Globus pallidus (tissue), 1 donor: Measurements from ENCODE around the gene SPOCK1.
"Not testable (repeated sequence)": the region's sequence is repeated elsewhere in the genome, so short reads cannot be mapped to it uniquely, and the experiment has no call there.

ENCODE experiments used
- DNase-seq: peaks from one replicate; pipeline ENCODE4 v3.0.0-alpha.2; 2015; ENCODE audit warnings: low spot score

Gene SPOCK1

GRCh38 chr5:137395011-137395755, 103.9 kb downstream of the SPOCK1 start:
- DNase-seq, result no peak

- no peak for DNase-seq
Observed at GRCh38 chr5:137394380-137394779, 104.7 kb downstream of the SPOCK1 start.

- no peak for DNase-seq
Observed at GRCh38 chr5:137393196-137393993, 105.7 kb downstream of the SPOCK1 start.

GRCh38 chr5:137392261-137392660, 106.9 kb downstream of the SPOCK1 start:
- no peak for DNase-seq

GRCh38 chr5:137391044-137391443, 108.1 kb downstream of the SPOCK1 start:
- DNase-seq, result not testable (repeated sequence)

DNA sequence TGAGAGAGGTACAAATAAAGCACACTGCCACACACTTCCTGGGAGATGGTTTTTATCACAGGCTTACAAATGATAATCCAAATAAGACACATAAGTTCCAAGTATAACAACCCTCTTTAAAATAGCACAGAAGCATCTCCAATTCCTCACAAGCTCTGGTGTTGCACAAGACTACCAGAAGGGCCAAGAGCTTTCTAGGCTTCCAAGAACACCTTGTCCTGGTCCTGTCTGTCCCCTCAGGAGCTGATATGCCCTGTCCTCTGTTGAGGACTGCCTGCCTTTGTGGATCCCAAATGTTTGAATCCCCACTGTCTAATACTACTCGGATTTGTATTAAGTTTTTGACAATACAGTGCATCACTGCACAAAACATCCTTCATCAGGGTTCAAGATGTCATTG, 110.1 kb downstream of the SPOCK1 start:
- no peak for DNase-seq

- DNase-seq, result no peak
Observed at GRCh38 chr5:137385064-137385463, 114.1 kb downstream of the SPOCK1 start.

GRCh38 chr5:137383909-137384308, 115.2 kb downstream of the SPOCK1 start:
- DNase-seq, result no peak

DNA sequence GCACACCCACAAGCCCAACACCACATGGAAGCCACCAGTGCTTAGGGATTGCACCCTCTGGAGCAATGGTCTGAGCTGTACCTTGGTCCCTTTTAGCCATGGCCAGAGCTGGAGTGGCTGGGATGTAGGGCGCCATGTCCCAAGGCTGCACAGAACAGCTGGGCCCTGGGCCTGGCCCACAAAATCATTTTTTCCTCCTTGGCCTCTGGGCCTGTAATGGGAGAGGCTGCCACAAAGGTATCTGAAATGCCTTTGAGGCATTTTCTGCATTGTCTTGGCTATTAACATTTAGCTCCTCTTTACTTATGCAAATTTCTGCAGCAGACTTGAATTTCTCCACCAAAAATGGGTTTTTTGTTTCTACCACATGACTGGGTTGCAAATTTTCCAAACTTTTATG, 117.6 kb downstream of the SPOCK1 start:
- no peak for DNase-seq

DNA sequence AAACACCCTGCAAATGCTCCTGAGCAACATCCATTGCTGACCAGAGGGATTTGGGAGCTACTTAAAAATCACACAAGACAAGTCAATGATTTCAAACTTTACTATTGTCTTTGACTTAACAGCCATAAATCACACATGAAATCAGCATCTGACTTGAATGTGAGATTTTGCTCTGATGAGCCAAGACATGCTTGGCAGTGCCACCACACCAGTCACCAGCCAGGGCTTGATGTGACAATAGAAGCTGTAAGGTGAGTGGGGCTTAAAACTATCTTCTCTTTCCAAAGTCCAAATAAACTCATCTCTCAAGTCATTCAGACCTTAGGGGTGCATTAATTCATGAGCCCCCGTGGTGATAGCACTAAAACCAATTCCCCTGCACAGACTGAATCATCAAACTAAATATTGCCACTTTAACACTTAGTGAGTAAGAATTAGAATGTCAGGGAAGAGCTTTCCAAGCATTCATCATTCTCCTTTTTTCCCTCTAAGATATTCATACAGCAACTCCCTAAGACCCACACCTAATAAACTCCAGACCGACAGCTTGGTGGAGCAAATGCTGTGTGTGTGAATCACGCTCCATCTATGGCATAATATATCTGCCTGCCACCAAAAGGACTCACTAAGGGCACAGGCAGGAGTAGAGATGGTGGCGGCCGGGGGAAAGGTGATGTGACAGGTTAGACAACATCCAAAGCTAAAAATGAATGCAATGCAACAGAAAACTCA, 119.4 kb downstream of the SPOCK1 start:
- no peak for DNase-seq

- DNase-seq, result no peak
Observed at GRCh38 chr5:137375741-137376526, 123.2 kb downstream of the SPOCK1 start.

DNA sequence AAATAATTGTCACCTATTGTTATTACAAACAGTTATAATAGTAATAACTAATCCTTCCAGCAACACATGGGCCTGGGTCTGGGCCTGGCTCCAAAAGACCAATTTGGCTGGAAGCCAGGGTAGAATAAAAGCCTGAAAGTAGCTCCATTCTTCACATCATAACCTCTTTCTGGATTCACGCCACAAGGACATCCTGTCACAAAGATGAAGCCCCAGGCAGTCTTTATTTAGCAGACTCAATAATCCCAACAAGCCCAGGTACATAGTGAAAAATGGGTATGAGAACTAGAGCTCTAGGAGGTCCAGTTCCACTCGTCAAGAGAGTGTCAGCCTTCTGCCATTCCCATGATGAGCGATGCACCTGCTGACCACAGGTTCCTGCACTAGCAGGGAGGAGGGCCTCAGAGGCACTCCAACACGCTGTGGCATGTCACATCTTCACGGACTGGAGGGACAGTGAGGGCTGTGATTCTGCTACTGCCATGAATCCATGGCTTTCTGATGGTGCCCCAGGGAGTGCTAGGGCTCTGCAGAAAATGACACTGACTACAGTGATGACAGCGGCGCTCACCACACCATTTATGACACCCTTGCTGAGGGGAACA, 124.9 kb downstream of the SPOCK1 start:
- no peak for DNase-seq

GRCh38 chr5:137372773-137373160, 126.4 kb downstream of the SPOCK1 start:
- no peak for DNase-seq

DNA sequence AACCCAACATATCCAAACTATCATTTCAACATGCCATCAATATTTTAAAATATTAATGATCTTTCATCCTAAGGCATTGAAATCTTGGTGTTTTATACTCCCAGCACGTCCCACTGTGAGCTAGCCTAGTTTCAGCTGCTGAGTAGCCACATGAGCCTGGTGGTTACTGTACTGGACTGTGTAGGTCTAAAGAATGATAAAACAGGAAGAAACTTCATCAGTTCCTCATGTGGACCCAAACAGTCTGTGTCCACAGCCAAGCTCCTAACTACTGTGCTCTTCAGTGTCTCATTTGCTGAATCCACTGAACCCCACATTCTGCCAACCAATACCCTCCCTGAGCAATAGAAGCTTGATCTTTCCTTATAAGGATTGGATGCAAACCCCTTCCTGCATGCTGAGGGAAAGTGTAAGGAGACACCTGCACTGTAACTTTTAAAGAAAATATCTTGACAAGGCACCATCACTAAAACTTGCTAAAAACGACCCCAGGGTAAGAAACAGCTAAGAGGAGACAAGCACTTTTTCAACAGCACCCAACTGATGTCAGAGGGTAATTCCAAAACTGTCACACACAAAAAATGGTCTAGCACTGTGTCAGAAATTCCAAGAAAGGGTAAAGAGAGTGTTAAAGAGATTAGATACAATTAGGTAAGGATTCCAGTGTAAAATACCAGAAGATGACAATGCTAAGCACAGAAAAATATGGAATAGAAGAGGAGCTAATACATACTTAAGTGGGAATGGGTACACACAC, 126.9 kb downstream of the SPOCK1 start:
- no peak for DNase-seq

DNA sequence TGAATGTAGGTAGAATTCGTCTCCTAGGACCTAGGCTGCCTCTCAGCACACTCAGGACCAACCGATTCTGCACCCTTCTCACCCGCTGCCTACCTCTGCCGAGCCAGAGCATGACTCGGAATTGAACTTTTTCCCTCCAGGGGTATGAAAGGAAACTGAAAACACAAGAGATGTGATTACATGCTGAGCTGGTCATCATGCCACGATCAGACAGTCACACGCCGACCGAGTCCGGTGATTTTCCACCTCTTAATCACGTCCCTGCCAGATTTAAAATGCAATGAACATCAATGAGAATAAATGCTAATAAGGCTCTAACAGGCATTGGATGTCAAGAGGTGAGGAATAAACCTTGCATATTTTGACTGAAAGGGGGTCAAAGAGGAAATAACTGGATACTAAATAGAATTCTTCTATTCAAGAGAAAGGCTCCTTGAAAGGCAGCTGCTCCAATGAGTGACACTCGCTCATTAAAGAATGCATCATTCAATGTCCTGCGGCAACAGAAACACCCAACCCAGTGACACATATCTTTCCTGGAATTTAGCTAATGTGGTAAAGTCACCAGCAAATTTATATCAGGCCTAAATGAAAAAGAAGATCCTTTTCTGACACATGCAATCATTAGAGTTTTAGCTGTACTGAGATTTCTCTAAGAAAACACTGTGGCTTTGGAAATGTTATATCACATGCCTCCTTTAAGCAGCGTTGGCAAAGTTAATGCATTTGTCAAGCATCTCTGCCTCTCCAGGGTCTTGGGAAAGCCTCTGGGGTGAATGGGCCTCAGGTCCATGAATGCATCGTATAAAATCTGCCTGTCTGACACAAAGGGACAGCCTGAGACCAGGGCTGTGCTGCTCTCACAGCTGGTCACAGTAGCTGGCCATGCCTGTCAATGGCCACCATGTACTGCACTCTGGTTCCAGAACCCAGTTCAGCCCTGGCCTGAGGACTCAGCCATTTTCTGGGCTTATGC, 128.7 kb downstream of the SPOCK1 start:
- DNase-seq, result no peak

DNA sequence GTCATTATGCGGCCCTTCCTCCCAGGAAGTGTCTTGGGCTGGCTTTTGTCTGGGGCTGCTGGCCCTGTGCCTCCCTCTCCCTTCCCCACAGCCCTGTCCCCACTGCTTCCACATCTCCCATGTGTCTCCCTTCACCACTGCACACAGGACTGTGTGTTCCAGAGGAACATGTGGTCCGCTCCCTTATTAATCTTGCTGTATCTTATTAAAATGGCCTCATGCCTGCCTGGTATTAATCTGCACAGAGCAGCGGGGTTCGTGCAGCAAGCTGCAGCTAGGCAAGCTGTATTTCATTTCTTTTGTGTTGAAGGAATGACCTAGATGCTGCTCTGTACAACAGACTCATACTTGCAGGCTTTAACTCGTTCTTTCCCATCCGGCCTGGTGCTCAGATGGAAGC, 130.5 kb downstream of the SPOCK1 start:
- DNase-seq, result no peak

- no peak for DNase-seq
Observed at GRCh38 chr5:137367951-137368350, 131.2 kb downstream of the SPOCK1 start.

DNA sequence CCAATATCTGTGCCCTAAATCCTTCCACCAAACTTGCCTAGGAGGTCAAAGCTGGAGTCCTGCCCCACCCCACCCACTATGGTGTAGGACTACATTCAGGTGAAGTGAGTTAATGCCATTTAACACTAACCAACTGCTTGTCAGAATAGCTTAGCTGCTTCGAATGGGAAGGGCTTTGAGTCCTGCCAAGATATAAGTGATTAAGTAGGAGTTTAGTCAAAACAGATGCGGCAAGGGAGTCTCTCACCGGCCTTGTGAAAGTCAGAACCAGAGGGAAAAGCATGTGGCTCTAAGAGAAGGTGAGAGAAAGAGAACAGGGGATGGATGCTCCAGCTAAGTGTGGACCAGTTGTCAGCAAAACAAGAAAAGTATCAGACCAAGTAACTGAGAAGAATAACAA, 132.6 kb downstream of the SPOCK1 start:
- DNase-seq, result no peak

- no peak for DNase-seq
Observed at GRCh38 chr5:137365126-137365865, 133.8 kb downstream of the SPOCK1 start.
